GM21529 (cell line): Measurements from ENCODE around the gene EIF4A2.
A peak's percentile ranks its signal among the peaks of the same experiment; 100 is the strongest.

ENCODE experiments used
- ATAC-seq: cut with Tn5 transposase; IDR thresholded peaks from one replicate; pipeline ENCODE4 v1.9.1; 2021; ENCODE audit not compliant: unreplicated experiment

Gene EIF4A2

GRCh38 chr3:186783058-186783730, at the start of gene EIF4A2:
TSS of gene EIF4A2 (plus strand) at chr3:186783577. CDS start at chr3:186783611, 34 bp downstream.
- peak; percentile 57 for ATAC-seq

- ATAC-seq = no peak
Measured at GRCh38 chr3:186742618-186743380, 40.6 kb upstream of the EIF4A2 start.

- ATAC-seq = no peak
Measured at GRCh38 chr3:186743666-186744065, 39.7 kb upstream of the EIF4A2 start.

- no peak for ATAC-seq
Measured at GRCh38 chr3:186746008-186746407, 37.4 kb upstream of the EIF4A2 start.

- ATAC-seq = no peak
Measured at GRCh38 chr3:186750316-186750715, 33.1 kb upstream of the EIF4A2 start.

- ATAC-seq = no peak
Measured at GRCh38 chr3:186751480-186751879, 31.9 kb upstream of the EIF4A2 start.

- ATAC-seq = no peak
Measured at GRCh38 chr3:186754006-186754405, 29.4 kb upstream of the EIF4A2 start.

- no peak for ATAC-seq
Measured at GRCh38 chr3:186754871-186755270, 28.5 kb upstream of the EIF4A2 start.

- no peak for ATAC-seq
Measured at GRCh38 chr3:186757214-186757613, 26.2 kb upstream of the EIF4A2 start.

- no peak for ATAC-seq
Measured at GRCh38 chr3:186757686-186758220, 25.6 kb upstream of the EIF4A2 start.

- no peak for ATAC-seq
Measured at GRCh38 chr3:186759231-186759930, 24.0 kb upstream of the EIF4A2 start.

GRCh38 chr3:186760141-186760833, 23.1 kb upstream of the EIF4A2 start:
- ATAC-seq = no peak

GRCh38 chr3:186760897-186761447, 22.4 kb upstream of the EIF4A2 start:
- ATAC-seq = no peak

- ATAC-seq = peak; percentile 30
Measured at GRCh38 chr3:186772281-186772694, 11.1 kb upstream of the EIF4A2 start.

GRCh38 chr3:186772701-186773417, 10.5 kb upstream of the EIF4A2 start:
- ATAC-seq = peak; percentile 97

- no peak for ATAC-seq
Measured at GRCh38 chr3:186775999-186776398, 7.4 kb upstream of the EIF4A2 start.

- ATAC-seq = no peak
Measured at GRCh38 chr3:186779204-186779603, 4.2 kb upstream of the EIF4A2 start.

GRCh38 chr3:186782542-186783057, 777 bp upstream of the EIF4A2 start:
- ATAC-seq = peak; percentile 26

GRCh38 chr3:186783731-186784515, 546 bp downstream of the EIF4A2 start:
- ATAC-seq = peak; percentile 78
